Adipose tissue (tissue), 3 donors: ENCODE data around the gene LRP1. TPM values are rescaled to one million over a fixed set of nuclear protein-coding genes. Genes with fewer than 3 reads are reported as not detected.

ENCODE experiments used
- H3K27ac ChIP-seq: one replicate; pipeline ENCODE4 v1.5.1; 2013; ENCODE audit warnings: low read depth, low read length
- WGBS, 3 donors: extraction: QIAGEN DNeasy Blood & Tissue Kit; methylation state at CpG; one replicate each; pipeline ENCODE4 v1.1.7; 2013; 5-methylcytosine and 5-hydroxymethylcytosine counted together
- polyA plus RNA-seq, 3 donors: library from polyadenylated mRNA; stranded (reverse); fragments of 200-250 nt; gene quantifications; one replicate each; pipeline ENCODE4 v1.2.3, GENCODE V29; 2013
- donor health status: healthy with polysubstance abuse.
- donor health status: Bipolar disorder and iron deficiency.
- donor health status: healthy.

Gene LRP1
- polyA plus RNA-seq, 3 donors: 28.1 to 414 (median 116) TPM

GRCh38 chr12:57146092-57146491 lies 17.8 kb downstream of the LRP1 start:
- 51 to 74% (median 68%) methylated on average over 2 of the region's 2 CpGs for WGBS, 3 donors
- no peak overlapping the region for H3K27ac ChIP-seq

GRCh38 chr12:57146961-57147944 lies 19.0 kb downstream of the LRP1 start, which contains the start of gene LRP1-AS:
Gene LRP1-AS, minus strand, starts transcription at chr12:57147619.
- H3K27ac ChIP-seq: no peak within 1 kb of the TSS
- WGBS, 3 donors: 47 to 70% (median 47%) methylated on average over 8 of the region's 8 CpGs

GRCh38 chr12:57148469-57149244 lies 20.4 kb downstream of the LRP1 start:
- no peak overlapping the region for H3K27ac ChIP-seq
- 23 to 65% (median 31%) methylated on average over 4 of the region's 4 CpGs for WGBS, 3 donors

- WGBS, 3 donors: 39 to 63% (median 40%) methylated on average over 13 of the region's 13 CpGs
- peak overlapping the region; percentile 51 for H3K27ac ChIP-seq
Measured at GRCh38 chr12:57149245-57149900, 21.1 kb downstream of the LRP1 start.

- 86 to 89% (median 87%) methylated on average over 6 of the region's 6 CpGs for WGBS, 3 donors
- no peak overlapping the region for H3K27ac ChIP-seq
Measured at GRCh38 chr12:57150400-57151000, 22.2 kb downstream of the LRP1 start.

GRCh38 chr12:57151741-57152630 lies 23.7 kb downstream of the LRP1 start:
- WGBS, 3 donors: 51 to 76% (median 52%) methylated on average over 17 of the region's 17 CpGs
- peak overlapping the region; percentile 49 for H3K27ac ChIP-seq

- 65 to 74% (median 65%) methylated on average over 4 of the region's 4 CpGs for WGBS, 3 donors
- H3K27ac ChIP-seq: peak overlapping the region; percentile 49
Measured at GRCh38 chr12:57152639-57153038, 24.4 kb downstream of the LRP1 start.

GRCh38 chr12:57153415-57153997 lies 25.2 kb downstream of the LRP1 start:
- no peak overlapping the region for H3K27ac ChIP-seq
- WGBS, 3 donors: 67 to 78% (median 75%) methylated on average over 1 of the region's 1 CpG

- no peak overlapping the region for H3K27ac ChIP-seq
- WGBS, 3 donors: 92% methylated on average over 6 of the region's 6 CpGs
Measured at GRCh38 chr12:57154076-57154475, 25.8 kb downstream of the LRP1 start.

- no peak overlapping the region for H3K27ac ChIP-seq
- 80 to 86% (median 82%) methylated on average over 5 of the region's 5 CpGs for WGBS, 3 donors
Measured at GRCh38 chr12:57154804-57155434, 26.6 kb downstream of the LRP1 start.

- 51 to 70% (median 61%) methylated on average over 16 of the region's 16 CpGs for WGBS, 3 donors
- H3K27ac ChIP-seq: no peak overlapping the region
Measured at GRCh38 chr12:57156701-57157403, 28.6 kb downstream of the LRP1 start.

GRCh38 chr12:57157588-57158173 lies 29.4 kb downstream of the LRP1 start:
- WGBS, 3 donors: 68 to 85% (median 72%) methylated on average over 5 of the region's 5 CpGs
- H3K27ac ChIP-seq: no peak overlapping the region

GRCh38 chr12:57158186-57158585 lies 29.9 kb downstream of the LRP1 start:
- WGBS, 3 donors: 78 to 90% (median 79%) methylated on average over 16 of the region's 16 CpGs
- no peak overlapping the region for H3K27ac ChIP-seq

- 54 to 64% (median 55%) methylated on average over 4 of the region's 4 CpGs for WGBS, 3 donors
Measured at GRCh38 chr12:57158665-57159064, 30.4 kb downstream of the LRP1 start.

GRCh38 chr12:57159311-57159710 lies 31.0 kb downstream of the LRP1 start:
- H3K27ac ChIP-seq: peak overlapping the region; percentile 24
- 66 to 82% (median 77%) methylated on average over 4 of the region's 4 CpGs for WGBS, 3 donors

More at GRCh38 chr12:57158665-57159064, 30.4 kb downstream of the LRP1 start:
- peak overlapping the region; percentile 9 for H3K27ac ChIP-seq

- WGBS, 3 donors: 85 to 89% (median 86%) methylated on average over 4 of the region's 4 CpGs
Measured at GRCh38 chr12:57160040-57160439, 31.8 kb downstream of the LRP1 start.

More at GRCh38 chr12:57160040-57160439, 31.8 kb downstream of the LRP1 start:
- no peak overlapping the region for H3K27ac ChIP-seq
